Measurements from ENCODE around the gene EHHADH. TPM values are rescaled to one million over a fixed set of nuclear protein-coding genes. Genes with fewer than 3 reads are reported as not detected.

The EHHADH gene
- total and polyA plus RNA-seq, 2 experiments from 2014 or later, result 2.5 to 6.0 TPM

GRCh38 chr3:185207931-185208746, 45.7 kb downstream of the EHHADH start (continued):
- no peak for TF ChIP-seq ZNF462 (CRISPR knock-in tag; IDR thresholded peaks at IDR 0.05)
- no peak for TF ChIP-seq STAT1 (IDR thresholded peaks at IDR 0.05; ENCODE audit: unreplicated experiment)

GRCh38 chr3:185207481-185207880, 46.4 kb downstream of the EHHADH start:
- DNase-seq (ENCODE audit: low spot score) (no peak), ATAC-seq (no peak)
- Histone ChIP-seq H3K27me3 (ENCODE audit: insufficient read depth) (no peaks in the 10 kb centered on the region), H4K20me1 (replicated peaks; ENCODE audit: insufficient read depth) (no peaks in the 10 kb centered on the region), H3K4me1 (ENCODE audit: insufficient read depth) (no peaks in the 10 kb centered on the region), H3K36me3 (ENCODE audit: insufficient read depth) (no peaks in the 10 kb centered on the region), H3K27ac (ENCODE audit: low read depth) (no peak overlapping the region), H3K4me2 (no peak overlapping the region), H3K4me3 (no peak overlapping the region), H3K79me2 (replicated peaks; ENCODE audit: insufficient read depth) (no peaks in the 10 kb centered on the region), H3K9me2 (ENCODE audit: insufficient read depth) (no peaks in the 10 kb centered on the region), H2AFZ (no peak overlapping the region), H3F3A (replicated peaks; ENCODE audit: low read depth) (no peaks in the 10 kb centered on the region)
- no peaks in the 10 kb centered on the region for H3K27me3 Mint-ChIP-seq (ENCODE audit: insufficient read depth, low read depth, poor library complexity)
- no peaks in the 10 kb centered on the region for H3K9me3 Mint-ChIP-seq
- H3K36me3 Mint-ChIP-seq (ENCODE audit: low read depth), result no peaks in the 10 kb centered on the region
- no peak overlapping the region for H3K4me3 Mint-ChIP-seq
- H3K4me1 Mint-ChIP-seq, result no peaks in the 10 kb centered on the region
- TF ChIP-seq NANOG (IDR thresholded peaks at IDR 0.05; ENCODE audit: borderline replicate concordance) (no peak), STAT1 (IDR thresholded peaks at IDR 0.05; ENCODE audit: unreplicated experiment) (no peak), EZH2 (IDR thresholded peaks at IDR 0.05; ENCODE audit: low read depth, unreplicated experiment) (no peak)
- H3K27ac Mint-ChIP-seq, result no peak overlapping the region

Data from GM23338 (cell line).